GM23338 (cell line): ENCODE results near the gene FXYD6. TPM values are rescaled to one million over a fixed set of nuclear protein-coding genes. Genes with fewer than 3 reads are reported as not detected.
A peak's percentile ranks its signal among the peaks of the same experiment; 100 is the strongest.

Experiments
- ATAC-seq: fragments of 200-7000 bp; cut with Tn5 transposase; 3 replicates; pipeline ENCODE4 v1.9.1; 2020
- DNase-seq: peaks from one replicate; pipeline ENCODE4 v3.0.0-alpha.2; 2015; ENCODE audit warnings: low spot score
- H2AFZ ChIP-seq: fragments of 200-600 bp; sonication (generic); 2 replicates; pipeline ENCODE4 v1.8.0; 2016; ENCODE audit warnings: antibody characterized with exemption, mild to moderate bottlenecking, moderate library complexity
- H3F3A ChIP-seq: fragments of 200-600 bp; sonication (generic); replicated peaks from 2 replicates; pipeline ENCODE4 v1.8.0; 2017; ENCODE audit warnings: antibody characterized with exemption, mixed run types, low read depth
- H3K27ac ChIP-seq: fragments of 200-600 bp; sonication (generic); 2 replicates; pipeline ENCODE4 v1.6.1; 2016; ENCODE audit warnings: low read depth
- H3K27me3 ChIP-seq: fragments of 200-600 bp; sonication (generic); 2 replicates; pipeline ENCODE4 v1.8.0; 2016; ENCODE audit warnings: mild to moderate bottlenecking, mixed run types, moderate library complexity; ENCODE audit not compliant: insufficient read depth
- H3K36me3 ChIP-seq: fragments of 200-600 bp; sonication (generic); 2 replicates; pipeline ENCODE4 v1.8.0; 2016; ENCODE audit warnings: mild to moderate bottlenecking; ENCODE audit not compliant: insufficient read depth
- H3K4me1 ChIP-seq: fragments of 200-600 bp; sonication (generic); 2 replicates; pipeline ENCODE4 v1.8.0; 2016; ENCODE audit warnings: mild to moderate bottlenecking, moderate library complexity; ENCODE audit not compliant: insufficient read depth
- H3K4me2 ChIP-seq: fragments of 200-600 bp; sonication (generic); 2 replicates; pipeline ENCODE4 v1.7.1; 2017; ENCODE audit warnings: mixed run types
- H3K4me3 ChIP-seq: fragments of 200-600 bp; sonication (generic); 2 replicates; pipeline ENCODE4 v1.6.1; 2016; ENCODE audit warnings: mixed run types
- H3K79me2 ChIP-seq: fragments of 200-600 bp; sonication (generic); replicated peaks from 2 replicates; pipeline ENCODE4 v1.8.0; 2017; ENCODE audit warnings: mild to moderate bottlenecking; ENCODE audit not compliant: insufficient read depth
- H3K9me2 ChIP-seq: fragments of 200-600 bp; sonication (generic); 2 replicates; pipeline ENCODE4 v1.8.0; 2017; ENCODE audit not compliant: insufficient read depth
- H4K20me1 ChIP-seq: fragments of 200-600 bp; sonication (generic); replicated peaks from 2 replicates; pipeline ENCODE4 v1.8.0; 2017; ENCODE audit warnings: mild to moderate bottlenecking; ENCODE audit not compliant: insufficient read depth
- H3K27ac Mint-ChIP-seq: 2 replicates; pipeline ENCODE4 v1.8.0; 2020; ENCODE audit warnings: inconsistent platforms, mild to moderate bottlenecking, moderate library complexity, mixed read lengths
- H3K27me3 Mint-ChIP-seq: 3 replicates; pipeline ENCODE4 v1.8.0; 2022; ENCODE audit warnings: low read depth, mild to moderate bottlenecking, moderate library complexity, mixed read lengths, inconsistent platforms; ENCODE audit not compliant: insufficient read depth, poor library complexity
- H3K36me3 Mint-ChIP-seq: 3 replicates; pipeline ENCODE4 v1.8.0; 2021; ENCODE audit warnings: low read depth, mild to moderate bottlenecking, inconsistent platforms, moderate library complexity, mixed read lengths
- H3K4me1 Mint-ChIP-seq: 3 replicates; pipeline ENCODE4 v1.8.0; 2020; ENCODE audit warnings: mild to moderate bottlenecking, inconsistent platforms, mixed read lengths
- H3K4me3 Mint-ChIP-seq: 3 replicates; pipeline ENCODE4 v1.8.0; 2021; ENCODE audit warnings: moderate library complexity, mild to moderate bottlenecking, inconsistent platforms, mixed read lengths
- H3K9me3 Mint-ChIP-seq: 3 replicates; pipeline ENCODE4 v1.8.0; 2020; ENCODE audit warnings: moderate library complexity, mild to moderate bottlenecking, inconsistent platforms, mixed read lengths
- CTCF ChIP-seq, 2 experiments: fragments of 200-600 bp in 1 of 2; sonication (generic) in 1 of 2; conservative IDR thresholded peaks; 2 replicates each; pipeline versions ENCODE4 v1.5.1 to v1.6.1; 2016 to 2017; ENCODE audit warnings: antibody characterized with exemption in 2 of 2, low read depth in 2 of 2, mild to moderate bottlenecking in 2 of 2, moderate library complexity in 1 of 2
- ETS1 ChIP-seq: IDR thresholded peaks from 2 replicates; pipeline ENCODE4 v1.6.1; 2016; ENCODE audit warnings: antibody characterized with exemption
- JUNB ChIP-seq: IDR thresholded peaks from one replicate; pipeline ENCODE4 v1.6.1; 2016; ENCODE audit warnings: antibody characterized with exemption; ENCODE audit not compliant: unreplicated experiment
- POLR2AphosphoS5 ChIP-seq: IDR thresholded peaks from 2 replicates; pipeline ENCODE4 v1.6.1; 2016; ENCODE audit warnings: antibody characterized with exemption, low read depth
- ZNF114 ChIP-seq: fragments of 250-450 bp; sonication (Bioruptor Pico); IDR thresholded peaks from 2 replicates; pipeline ENCODE4 v1.5.0; 2020; ENCODE audit warnings: mild to moderate bottlenecking, moderate library complexity
- ZNF462 ChIP-seq: fragments of 250-450 bp; sonication (Bioruptor Pico); IDR thresholded peaks from 2 replicates; pipeline ENCODE4 v1.5.0; 2020; ENCODE audit warnings: mild to moderate bottlenecking, moderate library complexity
- polyA plus RNA-seq: library from polyadenylated mRNA; unstranded; fragments of >200 nt; fragmentation: Nextera tagmentation; extraction: Ambion mirVana; gene quantifications from 2 replicates; pipeline ENCODE4 v1.2.1, GENCODE V29; 2016
- total RNA-seq: library from RNA; depleted of rRNA; stranded (reverse); fragments of >200 nt; shearing (Covaris generic); gene quantifications from 2 replicates; pipeline ENCODE4 v1.2.3, GENCODE V29; 2014

Gene FXYD6
- total and polyA plus RNA-seq, 2 experiments from 2014 or later, result 26.2 to 30.7 TPM

- Mint-ChIP-seq H3K27ac (no peak overlapping the region), H3K4me3 (no peak overlapping the region), H3K36me3 (no peaks in the 10 kb centered on the region), H3K27me3 (peaks cover 7% of the 10 kb centered on the region), H3K9me3 (no peaks in the 10 kb centered on the region), H3K4me1 (peaks cover 17% of the 10 kb centered on the region)
- TF ChIP-seq JUNB (no peak), POLR2AphosphoS5 (no peak), ETS1 (no peak), CTCF (conservative IDR thresholded peaks at IDR 0.05; ENCODE audit: low read depth in 2 of 2) (peak; percentile 30 to 64), ZNF114 (no peak)
- ATAC-seq (no peak), DNase-seq (peak; percentile 28)
- Histone ChIP-seq H3K4me1 (0 out of 2 replicates have a peak, but pooled peaks cover 3% of the 10 kb centered on the region), H3K79me2 (no peaks in the 10 kb centered on the region), H2AFZ (no peak overlapping the region), H3K27me3 (no peaks in the 10 kb centered on the region), H3K4me2 (no peak overlapping the region), H3F3A (no peaks in the 10 kb centered on the region), H3K36me3 (no peaks in the 10 kb centered on the region), H4K20me1 (no peaks in the 10 kb centered on the region), H3K4me3 (no peak overlapping the region), H3K9me2 (no peaks in the 10 kb centered on the region), H3K27ac (no peak overlapping the region)
These were observed 34.1 kb upstream of the FXYD6 start for GRCh38 chr11:117910525-117910924.

- Mint-ChIP-seq H3K36me3 (no peaks in the 10 kb centered on the region), H3K9me3 (no peaks in the 10 kb centered on the region), H3K27ac (no peak overlapping the region; the same call in 1 of the 2 replicates), H3K4me1 (peaks cover 11% of the 10 kb centered on the region), H3K27me3 (peaks cover 7% of the 10 kb centered on the region), H3K4me3 (no peak overlapping the region)
- Histone ChIP-seq H3K79me2 (no peaks in the 10 kb centered on the region), H4K20me1 (no peaks in the 10 kb centered on the region), H3K4me3 (no peak overlapping the region), H2AFZ (no peak overlapping the region), H3K36me3 (no peaks in the 10 kb centered on the region), H3K9me2 (no peaks in the 10 kb centered on the region), H3K27me3 (no peaks in the 10 kb centered on the region), H3K27ac (no peak overlapping the region), H3K4me2 (no peak overlapping the region), H3F3A (no peaks in the 10 kb centered on the region), H3K4me1 (0 out of 2 replicates have a peak, but pooled peaks cover 3% of the 10 kb centered on the region)
- ATAC-seq (no peak), DNase-seq (no peak)
- 0 out of 4 replicates have a peak, but pooled peaks of 1 of the 2 experiments have one; percentile 6 for TF ChIP-seq CTCF (conservative IDR thresholded peaks at IDR 0.05; ENCODE audit: low read depth in 2 of 2)
- TF ChIP-seq ZNF462 (CRISPR knock-in tag), result no peak
These were observed 33.3 kb upstream of the FXYD6 start for GRCh38 chr11:117909611-117910382.
